ENCODE data around the gene FADS2. TPM values are rescaled to one million over a fixed set of nuclear protein-coding genes. Genes with fewer than 3 reads are reported as not detected.
"Not testable (repeated sequence)": the region's sequence is repeated elsewhere in the genome, so short reads cannot be mapped to it uniquely, and the experiment has no call there.

FADS2 gene
- polyA plus RNA-seq, 1 donor from 2014 or later = 0.63 TPM

- H3K36me3 Mint-ChIP-seq = peaks cover 2% of the 10 kb centered on the region
- peaks cover 2 to 6% (median 5%) of the 10 kb centered on the region in 3 donors for H3K4me1 Mint-ChIP-seq
- peak overlapping the region; percentile 3 to 90 (median 63) for H3K27ac Mint-ChIP-seq
- peak overlapping the region in 2 of 4 donors; percentile 9 to 89 for H3K4me3 Mint-ChIP-seq
- H3K9me3 Mint-ChIP-seq = no peaks in the 10 kb centered on the region
- H3K27me3 Mint-ChIP-seq = no peaks in the 10 kb centered on the region
Observed at GRCh38 chr11:61871158-61871597, 43.1 kb downstream of the FADS2 start.

DNA sequence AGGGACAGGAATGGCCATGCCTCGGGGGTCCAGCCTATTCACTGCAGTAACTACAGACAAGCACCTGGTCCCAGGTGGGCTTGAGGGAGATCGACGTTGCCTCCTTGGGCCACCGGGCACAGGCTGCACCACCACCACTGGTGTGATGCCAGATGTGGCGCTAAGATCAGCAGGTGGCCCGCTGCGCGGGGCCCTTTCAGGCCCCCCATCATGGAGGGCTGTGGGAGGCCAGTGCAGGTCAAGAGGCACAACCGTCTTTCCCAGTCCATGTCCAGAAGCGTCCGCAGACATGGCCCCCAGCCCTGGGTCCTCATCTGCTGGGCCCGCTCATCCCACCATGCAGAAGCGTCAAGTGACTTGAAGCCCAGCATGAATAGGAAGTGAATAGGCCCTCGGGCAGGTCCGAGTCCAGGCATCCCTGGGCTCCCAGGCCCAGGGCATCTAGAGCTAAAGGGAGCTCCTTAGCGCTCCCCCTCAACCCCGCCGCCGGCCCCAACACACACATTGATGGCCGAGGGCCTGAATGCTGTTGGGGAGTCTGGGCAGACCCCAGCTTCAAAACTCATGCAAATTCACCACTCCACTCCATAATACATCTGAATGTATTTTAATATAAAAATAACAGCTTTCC is 45.0 kb downstream of the FADS2 start:
- Mint-ChIP-seq H3K36me3 (peaks cover 2% of the 10 kb centered on the region), H3K9me3 (no peaks in the 10 kb centered on the region), H3K4me3 (no peak overlapping the region), H3K4me1 (peaks cover 2 to 6% (median 5%) of the 10 kb centered on the region in 3 donors), H3K27me3 (no peaks in the 10 kb centered on the region), H3K27ac (no peak overlapping the region)

DNA sequence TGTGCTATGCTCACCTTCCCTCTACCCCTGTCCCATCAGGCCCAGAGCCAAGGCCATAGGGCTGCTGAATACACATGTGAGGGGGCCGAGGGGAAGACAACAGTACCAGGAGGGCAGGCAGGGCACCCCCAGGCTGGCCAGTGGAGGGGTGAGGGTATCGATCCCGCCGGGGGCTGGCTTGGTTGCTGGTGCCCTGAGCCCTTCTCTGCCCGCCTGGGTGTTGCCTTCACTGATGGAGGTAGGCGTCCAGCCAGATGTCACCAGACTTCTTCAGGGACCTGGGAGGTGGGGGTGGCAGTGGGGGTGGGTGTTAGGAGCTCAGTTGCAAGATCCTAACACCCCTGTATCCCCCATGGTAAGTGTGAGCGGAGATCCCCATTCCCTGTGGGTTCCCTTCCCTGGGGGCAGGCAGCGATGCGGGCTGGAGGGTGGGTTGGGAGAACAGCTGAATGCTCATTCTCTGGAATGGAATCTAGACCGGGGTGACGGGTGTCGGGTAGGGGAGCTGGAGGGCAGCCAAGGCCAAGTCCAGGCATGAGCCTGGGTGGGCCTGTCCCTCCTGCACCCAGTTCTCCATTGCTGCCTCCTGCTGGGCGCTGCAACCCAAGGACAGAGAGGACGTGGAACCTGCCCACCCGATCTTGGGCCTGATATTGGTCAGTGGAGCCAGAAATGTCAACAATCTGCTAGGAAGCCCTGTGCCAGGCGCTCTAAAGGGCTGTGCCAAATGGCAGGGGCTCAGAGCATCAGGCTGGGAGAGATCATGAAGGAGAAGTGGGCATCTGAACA is 45.7 kb downstream of the FADS2 start:
- Mint-ChIP-seq H3K9me3 (no peaks in the 10 kb centered on the region), H3K27me3 (no peaks in the 10 kb centered on the region), H3K27ac (no peak overlapping the region)

GRCh38 chr11:61874377-61874809 is 46.3 kb downstream of the FADS2 start:
- Mint-ChIP-seq H3K4me3 (peak overlapping the region in 1 of 4 donors; percentile 68), H3K4me1 (peaks cover 4 to 8% (median 8%) of the 10 kb centered on the region in 3 donors), H3K36me3 (peaks cover 2% of the 10 kb centered on the region), H3K9me3 (no peaks in the 10 kb centered on the region), H3K27ac (no peak overlapping the region), H3K27me3 (no peaks in the 10 kb centered on the region)

More for the DNA sequence above, 45.7 kb downstream of the FADS2 start:
- Mint-ChIP-seq H3K4me3 (no peak overlapping the region), H3K36me3 (peaks cover 2% of the 10 kb centered on the region), H3K4me1 (peaks cover 2 to 6% (median 5%) of the 10 kb centered on the region in 3 donors)

- Mint-ChIP-seq H3K4me1 (peaks cover 6 to 12% (median 9%) of the 10 kb centered on the region in 3 donors), H3K4me3 (peak overlapping the region in 1 of 4 donors; percentile 20), H3K9me3 (no peaks in the 10 kb centered on the region), H3K27me3 (no peaks in the 10 kb centered on the region), H3K36me3 (peaks cover 2% of the 10 kb centered on the region), H3K27ac (no peak overlapping the region)
Observed at GRCh38 chr11:61874853-61875252, 46.8 kb downstream of the FADS2 start.

DNA sequence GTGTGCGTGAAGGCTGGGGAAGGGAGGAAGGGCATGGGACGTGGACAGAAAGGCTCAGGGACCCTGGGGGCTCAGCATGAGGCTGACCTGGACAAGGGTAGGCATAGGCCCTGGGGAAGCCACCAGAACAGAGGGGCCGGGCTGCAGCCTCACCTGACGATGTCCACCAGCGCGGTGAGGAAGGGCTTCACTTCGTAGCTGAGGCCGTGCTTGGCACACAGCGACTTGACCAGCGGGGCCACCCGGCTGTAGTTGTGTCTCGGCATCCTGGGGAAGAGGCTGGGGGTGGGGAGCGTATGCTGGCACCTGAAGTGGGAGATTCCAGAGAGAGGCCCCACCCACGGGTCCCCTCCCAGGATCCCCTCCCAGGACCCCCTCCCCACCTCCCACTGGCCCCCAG is 47.6 kb downstream of the FADS2 start:
- H3K27me3 Mint-ChIP-seq = no peaks in the 10 kb centered on the region
- no peak overlapping the region for H3K27ac Mint-ChIP-seq
- H3K36me3 Mint-ChIP-seq = peaks cover 2% of the 10 kb centered on the region
- peaks cover 15 to 21% (median 17%) of the 10 kb centered on the region in 3 donors for H3K4me1 Mint-ChIP-seq
- H3K4me3 Mint-ChIP-seq = no peak overlapping the region
- H3K9me3 Mint-ChIP-seq = no peaks in the 10 kb centered on the region

DNA sequence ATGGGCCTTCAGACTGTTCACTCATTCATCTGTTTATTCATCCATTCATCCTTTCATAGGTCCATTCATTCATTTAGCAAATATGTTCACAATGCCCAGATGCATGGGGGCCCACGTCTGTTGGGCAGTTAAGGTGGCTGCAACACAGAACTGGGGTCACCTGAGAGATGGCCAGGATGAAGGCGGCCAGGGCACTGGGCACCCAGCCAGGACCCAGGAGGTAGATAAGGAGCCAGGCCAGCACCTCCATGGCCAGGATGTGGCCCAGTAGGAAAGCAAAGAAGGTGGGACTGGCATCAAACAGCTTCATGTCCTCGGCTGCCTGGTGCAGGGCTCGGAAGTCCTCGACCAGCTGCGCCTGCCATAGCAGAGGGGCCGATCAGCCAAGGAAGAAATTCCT is 51.1 kb downstream of the FADS2 start:
- no peaks in the 10 kb centered on the region for H3K27me3 Mint-ChIP-seq
- peaks cover 22 to 34% (median 22%) of the 10 kb centered on the region in 3 donors for H3K4me1 Mint-ChIP-seq
- peak overlapping the region in 2 of 3 donors; percentile 67 to 84 for H3K27ac Mint-ChIP-seq
- H3K4me3 Mint-ChIP-seq = peak overlapping the region in 3 of 4 donors; percentile 66 to 96 (median 73)
- no peaks in the 10 kb centered on the region for H3K9me3 Mint-ChIP-seq
- H3K36me3 Mint-ChIP-seq = peaks cover 2% of the 10 kb centered on the region

DNA sequence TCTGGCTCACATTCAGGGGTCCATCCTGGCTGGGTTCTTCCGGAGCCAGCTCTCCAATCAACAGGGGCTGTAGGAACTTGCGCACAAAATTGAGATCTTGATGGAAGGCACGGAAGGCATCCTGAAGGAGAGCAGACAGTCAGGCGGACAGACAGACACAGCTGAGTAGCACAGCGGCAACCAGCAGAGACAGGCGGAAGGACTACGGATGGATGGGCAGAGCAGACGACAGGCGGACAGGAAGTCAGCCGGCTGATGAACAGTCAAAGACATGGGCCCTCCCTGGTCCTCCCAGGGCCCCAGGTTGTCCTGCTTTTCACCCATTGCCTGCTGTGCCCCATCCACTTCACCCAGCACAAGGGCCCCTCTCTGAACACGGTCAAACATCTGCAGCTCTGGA is 51.9 kb downstream of the FADS2 start:
- Mint-ChIP-seq H3K4me3 (peak overlapping the region; percentile 73 to 98 (median 92)), H3K9me3 (no peaks in the 10 kb centered on the region), H3K4me1 (peaks cover 22 to 36% (median 22%) of the 10 kb centered on the region in 3 donors), H3K27ac (peak overlapping the region; percentile 67 to 94 (median 88)), H3K36me3 (peaks cover 2% of the 10 kb centered on the region), H3K27me3 (no peaks in the 10 kb centered on the region)

GRCh38 chr11:61880454-61880853 is 52.4 kb downstream of the FADS2 start:
- H3K4me1 Mint-ChIP-seq = peaks cover 22 to 36% (median 22%) of the 10 kb centered on the region in 3 donors
- H3K4me3 Mint-ChIP-seq = peak overlapping the region; percentile 73 to 98 (median 92)
- peak overlapping the region; percentile 67 to 94 (median 88) for H3K27ac Mint-ChIP-seq
- H3K9me3 Mint-ChIP-seq = no peaks in the 10 kb centered on the region
- H3K36me3 Mint-ChIP-seq = peaks cover 2% of the 10 kb centered on the region
- no peaks in the 10 kb centered on the region for H3K27me3 Mint-ChIP-seq

GRCh38 chr11:61881397-61881796 is 53.3 kb downstream of the FADS2 start:
- H3K36me3 Mint-ChIP-seq = peaks cover 2% of the 10 kb centered on the region
- no peaks in the 10 kb centered on the region for H3K9me3 Mint-ChIP-seq
- peaks cover 22 to 36% (median 22%) of the 10 kb centered on the region in 3 donors for H3K4me1 Mint-ChIP-seq
- H3K27me3 Mint-ChIP-seq = no peaks in the 10 kb centered on the region
- H3K27ac Mint-ChIP-seq = peak overlapping the region in 2 of 3 donors; percentile 46 to 67
- H3K4me3 Mint-ChIP-seq = peak overlapping the region; percentile 18 to 74 (median 58)

GRCh38 chr11:61882267-61882666 is 54.2 kb downstream of the FADS2 start:
- not testable (repeated sequence) for H3K4me3 Mint-ChIP-seq, H3K27ac Mint-ChIP-seq, H3K36me3 Mint-ChIP-seq, H3K27me3 Mint-ChIP-seq, H3K9me3 Mint-ChIP-seq
- H3K4me1 Mint-ChIP-seq = peaks cover 22 to 37% (median 22%) of the 10 kb centered on the region in 3 donors

DNA sequence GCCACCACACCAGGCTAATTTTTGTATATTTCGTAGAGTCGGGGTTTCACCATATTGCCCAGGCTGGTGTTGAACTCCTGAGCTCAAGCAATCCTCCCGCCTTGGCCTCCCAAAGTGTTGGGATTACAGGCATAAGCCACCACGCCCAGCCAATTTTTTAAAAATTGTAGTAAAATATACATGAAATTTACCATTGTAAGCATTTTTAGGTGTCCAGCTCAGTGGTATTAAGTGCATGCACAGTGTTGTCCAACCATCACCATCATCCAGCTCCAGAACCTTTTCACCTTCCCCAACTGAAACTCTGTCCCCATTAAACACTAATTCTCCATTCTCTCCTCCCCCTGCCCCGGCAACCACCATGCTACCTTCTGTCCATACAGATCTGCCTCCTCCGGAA is 54.8 kb downstream of the FADS2 start:
- Mint-ChIP-seq H3K27ac (peak overlapping the region; percentile 8 to 33 (median 14)), H3K36me3 (peaks cover 2% of the 10 kb centered on the region), H3K4me3 (peak overlapping the region in 1 of 4 donors; percentile 56), H3K9me3 (no peaks in the 10 kb centered on the region), H3K27me3 (no peaks in the 10 kb centered on the region), H3K4me1 (peaks cover 22 to 40% (median 25%) of the 10 kb centered on the region in 3 donors)

DNA sequence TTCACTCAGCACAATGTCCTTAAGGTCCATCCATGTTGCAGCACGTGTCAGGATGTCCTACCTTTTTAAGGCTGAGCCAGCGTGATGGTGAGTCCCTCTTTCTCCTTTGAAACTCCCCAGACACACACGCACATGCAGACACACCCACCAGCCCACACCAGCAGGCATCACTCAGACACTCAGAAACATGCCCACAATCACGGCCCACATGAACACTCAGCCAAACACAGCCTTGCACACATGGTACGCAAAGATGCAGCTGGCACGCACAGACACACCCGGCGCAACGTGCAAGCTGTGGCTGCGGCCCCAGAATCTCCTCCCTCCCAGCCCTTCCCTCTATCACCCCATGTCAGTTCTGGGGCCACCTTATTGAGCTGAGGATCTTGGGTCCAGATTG is 55.2 kb downstream of the FADS2 start:
- peak overlapping the region; percentile 8 to 33 (median 14) for H3K27ac Mint-ChIP-seq
- peaks cover 2% of the 10 kb centered on the region for H3K36me3 Mint-ChIP-seq
- no peaks in the 10 kb centered on the region for H3K9me3 Mint-ChIP-seq
- no peaks in the 10 kb centered on the region for H3K27me3 Mint-ChIP-seq
- peaks cover 22 to 40% (median 25%) of the 10 kb centered on the region in 3 donors for H3K4me1 Mint-ChIP-seq
- H3K4me3 Mint-ChIP-seq = peak overlapping the region in 1 of 4 donors; percentile 56

GRCh38 chr11:61883947-61884346 is 55.8 kb downstream of the FADS2 start:
- no peaks in the 10 kb centered on the region for H3K27me3 Mint-ChIP-seq
- no peaks in the 10 kb centered on the region for H3K9me3 Mint-ChIP-seq
- no peak overlapping the region for H3K27ac Mint-ChIP-seq
- peaks cover 2% of the 10 kb centered on the region for H3K36me3 Mint-ChIP-seq
- H3K4me1 Mint-ChIP-seq = peaks cover 21 to 40% (median 25%) of the 10 kb centered on the region in 3 donors
- H3K4me3 Mint-ChIP-seq = no peak overlapping the region

GRCh38 chr11:61885166-61885778 is 57.2 kb downstream of the FADS2 start:
- Mint-ChIP-seq H3K27me3 (no peaks in the 10 kb centered on the region), H3K36me3 (peaks cover 2% of the 10 kb centered on the region), H3K4me3 (no peak overlapping the region), H3K4me1 (peaks cover 13 to 29% (median 17%) of the 10 kb centered on the region in 3 donors), H3K27ac (no peak overlapping the region), H3K9me3 (no peaks in the 10 kb centered on the region)
